GM12891 (cell line): ENCODE results near the gene MYO19. TPM values are rescaled to one million over a fixed set of nuclear protein-coding genes. Genes with fewer than 3 reads are reported as not detected.

Experiments
- DNase-seq: peaks from one replicate; pipeline ENCODE4 v3.0.0; 2011; ENCODE audit warnings: low spot score; ENCODE audit not compliant: insufficient read length
- FAIRE-seq: peaks from 2 replicates; lab custom pipeline; 2011; peaks lifted over from hg19 to GRCh38; lab: Jason Lieb, UNC
- PAX5 ChIP-seq: IDR thresholded peaks from 2 replicates; pipeline ENCODE4 v1.6.1; 2011; ENCODE audit warnings: low read length, moderate library complexity, mild to moderate bottlenecking; ENCODE audit not compliant: insufficient read depth, severe bottlenecking
- POLR2A ChIP-seq: IDR thresholded peaks from 2 replicates; pipeline ENCODE4 v1.6.1; 2011; ENCODE audit warnings: low read depth, low read length, control low read depth
- POLR2AphosphoS5 ChIP-seq: IDR thresholded peaks from 2 replicates; pipeline ENCODE4 v1.6.1; 2011; ENCODE audit warnings: low read depth, low read length, control low read depth
- POU2F2 ChIP-seq: IDR thresholded peaks from 2 replicates; pipeline ENCODE4 v1.6.1; 2011; ENCODE audit warnings: low read depth, mild to moderate bottlenecking, control low read depth, low read length, moderate library complexity
- SPI1 ChIP-seq: IDR thresholded peaks from 2 replicates; pipeline ENCODE4 v1.6.1; 2011; ENCODE audit warnings: low read depth, low read length, control low read depth
- TAF1 ChIP-seq: IDR thresholded peaks from 2 replicates; pipeline ENCODE4 v1.6.1; 2011; ENCODE audit warnings: low read depth, low read length, control low read depth
- polyA plus RNA-seq: library from polyadenylated mRNA; unstranded; fragments of >200 nt; gene quantifications from one replicate; pipeline ENCODE4 v1.2.1, GENCODE V29; 2012; ENCODE audit warnings: low read depth, missing spikeins, inconsistent platforms; ENCODE audit not compliant: missing spikeins

The MYO19 gene
- 22.0 TPM for polyA plus RNA-seq

DNA sequence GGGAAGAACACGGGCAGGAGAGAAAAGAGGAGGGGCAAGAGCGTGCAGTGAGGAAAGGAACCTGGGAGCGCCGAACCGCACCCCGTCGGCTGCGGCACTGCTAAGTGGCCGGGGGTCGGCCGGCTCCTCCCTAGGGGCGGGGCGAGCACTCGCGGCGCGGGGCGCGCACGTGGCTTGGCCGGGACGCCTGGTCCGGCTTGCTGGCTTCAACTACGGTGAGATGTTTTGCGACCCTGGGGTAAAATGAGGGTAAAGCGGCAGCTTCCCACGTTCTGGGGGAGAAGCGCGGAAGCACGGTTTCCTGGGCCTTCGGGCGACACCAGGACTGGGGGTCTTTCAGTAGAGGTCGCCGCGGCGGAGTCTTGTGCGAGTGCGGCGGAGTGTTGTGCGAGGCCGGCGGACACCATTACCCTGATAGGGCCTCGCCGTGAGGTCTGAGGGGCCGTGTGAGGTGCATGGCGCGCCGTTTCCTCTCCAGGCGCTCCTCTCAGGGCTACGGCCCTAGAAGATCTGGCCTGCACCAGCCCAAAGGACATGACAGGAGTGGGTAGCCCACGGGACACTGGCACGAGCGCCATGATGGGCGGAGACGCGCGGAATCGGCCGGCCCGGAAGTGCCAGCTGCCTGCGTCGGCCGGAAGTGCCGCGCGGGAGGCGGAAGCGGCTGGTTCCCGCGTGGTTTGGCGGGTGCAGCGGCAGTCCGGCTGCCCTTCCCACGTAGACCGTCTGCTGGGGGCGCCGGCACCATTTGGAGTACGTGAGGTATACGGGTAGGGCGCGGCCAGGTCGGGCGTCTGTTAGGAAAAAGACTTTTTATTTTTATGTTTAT, at the start of gene MYO19, which contains the start of gene PIGW:
Gene MYO19, minus strand, starts transcription at position 29 of the 829 bp plus-strand sequence. CDS start 2,330 bp downstream, outside the sequence.
Gene PIGW, plus strand, starts transcription at position 148 of the 829 bp plus-strand sequence. CDS start 2,115 bp downstream, outside the sequence.
- peak; percentile 84 for DNase-seq
- TF ChIP-seq POLR2AphosphoS5 (peak; percentile 97), POLR2A (peak; percentile 92), PAX5 (no peak), TAF1 (peak; percentile 97), SPI1 (peak; percentile 44; the same call in 1 of the 2 replicates), POU2F2 (peak; percentile 46; the same call in 1 of the 2 replicates)
- FAIRE-seq: no peak

GRCh38 chr17:36583787-36584186, 49.1 kb upstream of the MYO19 start:
- TF ChIP-seq PAX5 (no peak), POLR2A (no peak)
- DNase-seq: no peak
- no peak for FAIRE-seq

DNA sequence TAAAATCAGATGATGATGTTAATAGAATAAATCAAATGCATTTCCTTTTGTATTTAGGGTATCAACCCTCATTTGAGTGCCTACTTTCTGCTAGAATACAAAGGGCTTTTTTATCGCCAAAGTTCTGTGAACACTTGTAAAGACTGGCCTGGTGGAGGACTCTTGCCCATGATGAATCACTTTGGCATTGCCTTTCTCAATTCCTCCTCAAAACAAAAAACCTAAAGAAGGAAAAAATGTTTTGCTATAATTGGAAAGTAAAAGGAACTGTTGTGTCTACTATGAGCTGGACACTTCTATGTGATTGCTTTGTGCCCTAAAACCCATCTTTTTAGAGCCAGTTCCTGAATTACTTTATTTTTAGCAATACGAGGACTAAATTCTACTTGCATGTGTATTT, 44.0 kb upstream of the MYO19 start:
- DNase-seq: no peak
- FAIRE-seq: no peak
- TF ChIP-seq PAX5 (no peak), SPI1 (no peak), POU2F2 (no peak), TAF1 (no peak), POLR2A (no peak), POLR2AphosphoS5 (no peak)

- DNase-seq (no peak), FAIRE-seq (no peak)
- no peak for TF ChIP-seq SPI1
- no peak for TF ChIP-seq POLR2A
- no peak for TF ChIP-seq PAX5
- no peak for TF ChIP-seq POLR2AphosphoS5
- no peak for TF ChIP-seq POU2F2
- TF ChIP-seq TAF1: no peak
Observed at GRCh38 chr17:36576793-36577192, 42.1 kb upstream of the MYO19 start.

DNA sequence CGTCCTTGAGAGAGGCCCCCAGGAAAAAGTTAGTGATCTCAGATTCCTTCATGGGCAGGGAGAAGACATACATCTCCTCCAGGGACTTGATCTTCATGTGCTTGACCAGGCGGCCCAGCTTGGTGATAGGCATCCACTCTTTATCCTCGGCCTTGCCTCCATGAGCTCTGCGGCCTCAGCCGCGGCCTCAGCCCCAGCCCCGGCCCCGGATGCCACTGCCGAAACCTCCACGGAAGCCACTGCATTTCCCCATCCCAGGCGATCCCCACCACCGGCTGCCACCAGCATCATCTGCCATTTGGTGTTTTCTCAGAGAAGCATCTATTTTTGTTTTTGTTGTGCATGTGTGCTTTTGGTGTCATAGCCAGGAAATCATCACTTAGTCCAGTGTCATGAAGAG, 40.4 kb upstream of the MYO19 start:
- no peak for DNase-seq
- FAIRE-seq: no peak
- TF ChIP-seq POLR2A (no peak), SPI1 (no peak), POU2F2 (no peak), PAX5 (no peak), TAF1 (no peak), POLR2AphosphoS5 (no peak)

GRCh38 chr17:36566081-36566480, 31.4 kb upstream of the MYO19 start:
- FAIRE-seq: no peak
- TF ChIP-seq POU2F2 (no peak), POLR2AphosphoS5 (no peak), SPI1 (no peak), TAF1 (no peak), POLR2A (no peak), PAX5 (no peak)

GRCh38 chr17:36553459-36553858, 18.8 kb upstream of the MYO19 start:
- DNase-seq: no peak
- no peak for TF ChIP-seq PAX5
- TF ChIP-seq POLR2A: no peak
- no peak for TF ChIP-seq POLR2AphosphoS5
- no peak for TF ChIP-seq TAF1
- TF ChIP-seq SPI1: no peak
- TF ChIP-seq POU2F2: no peak
- no peak for FAIRE-seq

More at GRCh38 chr17:36566081-36566480, 31.4 kb upstream of the MYO19 start:
- DNase-seq: no peak

GRCh38 chr17:36550491-36551417, 16.1 kb upstream of the MYO19 start:
- no peak for FAIRE-seq
- no peak for DNase-seq
- TF ChIP-seq SPI1 (peak; percentile 60; the same call in 1 of the 2 replicates), PAX5 (no peak)

DNA sequence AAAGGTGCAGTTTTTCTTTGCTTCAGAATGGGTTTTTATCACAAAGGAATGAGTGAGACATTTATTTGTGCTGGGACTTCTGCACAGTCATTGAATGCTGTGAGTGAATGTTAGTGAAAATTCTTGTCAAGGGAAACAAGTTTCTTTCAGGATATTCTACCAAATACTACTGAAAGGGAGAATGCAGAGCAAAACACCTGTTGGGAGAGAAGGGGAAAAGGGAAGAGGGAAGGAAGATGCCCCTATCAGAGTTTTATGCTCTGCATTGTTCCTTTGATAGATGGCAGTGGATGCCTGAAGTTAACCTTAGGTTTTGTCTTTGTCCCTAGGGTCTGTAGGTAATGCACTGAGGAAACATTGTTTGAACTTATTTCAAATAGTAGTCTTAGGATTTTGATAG, 13.1 kb upstream of the MYO19 start:
- no peak for DNase-seq
- TF ChIP-seq SPI1 (no peak), POLR2A (no peak), POU2F2 (no peak), TAF1 (no peak), POLR2AphosphoS5 (no peak), PAX5 (no peak)
- FAIRE-seq: no peak
